PC-9 (cell line): ENCODE results near the gene SMPD4.
"Not testable (repeated sequence)": the region's sequence is repeated elsewhere in the genome, so short reads cannot be mapped to it uniquely, and the experiment has no call there.

Source experiments
- EZH2 ChIP-seq: fragments of 200-600 bp; sonication (generic); IDR thresholded peaks from 2 replicates; pipeline ENCODE4 v1.8.0; 2017; ENCODE audit warnings: antibody characterized with exemption, low read depth
- TF ChIP-seq, protein P1 (sequence below): fragments of 200-600 bp; sonication (generic); conservative IDR thresholded peaks from 2 replicates; pipeline ENCODE4 v1.6.1; 2017; ENCODE audit warnings: mixed run types, antibody characterized with exemption, mild to moderate bottlenecking, moderate library complexity

- TF ChIP-seq, protein P1, sequence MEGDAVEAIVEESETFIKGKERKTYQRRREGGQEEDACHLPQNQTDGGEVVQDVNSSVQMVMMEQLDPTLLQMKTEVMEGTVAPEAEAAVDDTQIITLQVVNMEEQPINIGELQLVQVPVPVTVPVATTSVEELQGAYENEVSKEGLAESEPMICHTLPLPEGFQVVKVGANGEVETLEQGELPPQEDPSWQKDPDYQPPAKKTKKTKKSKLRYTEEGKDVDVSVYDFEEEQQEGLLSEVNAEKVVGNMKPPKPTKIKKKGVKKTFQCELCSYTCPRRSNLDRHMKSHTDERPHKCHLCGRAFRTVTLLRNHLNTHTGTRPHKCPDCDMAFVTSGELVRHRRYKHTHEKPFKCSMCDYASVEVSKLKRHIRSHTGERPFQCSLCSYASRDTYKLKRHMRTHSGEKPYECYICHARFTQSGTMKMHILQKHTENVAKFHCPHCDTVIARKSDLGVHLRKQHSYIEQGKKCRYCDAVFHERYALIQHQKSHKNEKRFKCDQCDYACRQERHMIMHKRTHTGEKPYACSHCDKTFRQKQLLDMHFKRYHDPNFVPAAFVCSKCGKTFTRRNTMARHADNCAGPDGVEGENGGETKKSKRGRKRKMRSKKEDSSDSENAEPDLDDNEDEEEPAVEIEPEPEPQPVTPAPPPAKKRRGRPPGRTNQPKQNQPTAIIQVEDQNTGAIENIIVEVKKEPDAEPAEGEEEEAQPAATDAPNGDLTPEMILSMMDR = not testable (repeated sequence)
- not testable (repeated sequence) for TF ChIP-seq EZH2
These were observed 14.7 kb upstream of the SMPD4 start for GRCh38 chr2:130196052-130196451.
